ENCODE data around the gene RHAG.
"Not testable (repeated sequence)": the region's sequence is repeated elsewhere in the genome, so short reads cannot be mapped to it uniquely, and the experiment has no call there.

Gene RHAG

DNA sequence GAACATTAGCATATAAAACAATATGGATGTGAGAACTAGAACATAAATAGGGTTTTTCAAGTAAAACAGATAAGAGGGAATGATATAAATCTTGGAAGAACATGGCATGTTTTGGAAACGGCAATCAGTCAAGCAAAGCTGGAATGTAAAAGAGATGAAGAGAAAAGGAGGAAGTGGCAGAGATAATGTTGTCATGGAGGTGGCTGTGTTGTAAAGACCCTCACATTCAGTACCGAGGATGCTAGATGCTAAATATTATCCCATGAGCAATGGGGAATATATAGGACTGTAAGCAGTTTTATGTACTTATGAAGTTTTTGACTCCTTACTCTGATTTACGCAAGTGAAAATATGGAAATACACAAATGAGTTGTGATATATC lies 702 bp upstream of the RHAG start:
- Histone ChIP-seq H3K9me3 (ENCODE audit: control insufficient read depth, low read length) (no peaks in the 10 kb centered on the region), H3K4me3 (ENCODE audit: insufficient read depth, low read depth, low read length) (no peak overlapping the region), H3K27ac (ENCODE audit: insufficient read depth, low read depth, low read length, poor library complexity, severe bottlenecking) (no peak overlapping the region), H3K36me3 (ENCODE audit: control insufficient read depth, insufficient read depth, low read length) (no peaks in the 10 kb centered on the region), H3K27me3 (ENCODE audit: control insufficient read depth, insufficient read depth, low read length, poor library complexity, severe bottlenecking) (no peaks in the 10 kb centered on the region), H3K4me1 (ENCODE audit: control insufficient read depth, insufficient read depth, low read length) (no peaks in the 10 kb centered on the region)
- WGBS, 2 experiments, result 95 to 96% methylated on average over 3 of the region's 3 CpGs

DNA sequence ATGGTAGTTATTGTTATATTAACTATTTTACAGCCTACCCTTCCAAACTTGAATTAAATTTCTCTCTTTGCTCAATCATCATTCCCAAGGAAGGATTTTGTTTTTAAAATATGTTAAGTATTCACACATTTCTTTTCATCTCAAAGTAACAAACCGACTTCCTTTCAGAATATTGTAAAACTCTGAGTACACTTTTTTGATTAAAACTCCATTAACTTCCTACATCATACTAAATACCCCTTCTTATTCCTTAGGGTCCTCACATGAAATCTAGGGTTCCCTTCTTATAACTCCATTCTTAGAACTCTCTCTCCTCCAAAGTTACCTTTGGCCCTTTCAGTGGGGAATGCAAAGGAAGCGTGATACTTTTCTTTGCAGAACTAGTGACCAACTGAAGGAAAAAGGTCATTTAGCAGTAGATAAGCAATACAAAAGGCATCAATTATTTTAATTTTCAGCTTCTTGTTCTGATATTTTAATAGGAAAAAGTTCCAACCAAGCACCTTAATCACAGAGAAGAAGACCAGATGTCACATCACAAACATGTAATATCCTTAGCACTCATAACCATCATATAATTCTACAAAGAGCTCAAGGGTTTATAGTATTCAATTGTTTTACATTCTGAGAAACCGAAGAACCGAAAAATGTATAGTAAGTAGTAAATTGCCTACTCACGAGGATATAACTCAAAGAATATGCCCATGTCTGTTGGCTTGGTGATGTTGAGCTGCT lies 494 bp downstream of the RHAG start:
- Histone ChIP-seq H3K4me3 (ENCODE audit: insufficient read depth, low read depth, low read length) (no peak overlapping the region), H3K27me3 (ENCODE audit: control insufficient read depth, insufficient read depth, low read length, poor library complexity, severe bottlenecking) (no peaks in the 10 kb centered on the region), H3K4me1 (ENCODE audit: control insufficient read depth, insufficient read depth, low read length) (no peaks in the 10 kb centered on the region), H3K36me3 (ENCODE audit: control insufficient read depth, insufficient read depth, low read length) (no peaks in the 10 kb centered on the region), H3K9me3 (ENCODE audit: control insufficient read depth, low read length) (no peaks in the 10 kb centered on the region), H3K27ac (ENCODE audit: insufficient read depth, low read depth, low read length, poor library complexity, severe bottlenecking) (no peak overlapping the region)
- WGBS, 2 experiments, result 91 to 97% methylated on average over 3 to 5 of the region's 5 CpGs

DNA sequence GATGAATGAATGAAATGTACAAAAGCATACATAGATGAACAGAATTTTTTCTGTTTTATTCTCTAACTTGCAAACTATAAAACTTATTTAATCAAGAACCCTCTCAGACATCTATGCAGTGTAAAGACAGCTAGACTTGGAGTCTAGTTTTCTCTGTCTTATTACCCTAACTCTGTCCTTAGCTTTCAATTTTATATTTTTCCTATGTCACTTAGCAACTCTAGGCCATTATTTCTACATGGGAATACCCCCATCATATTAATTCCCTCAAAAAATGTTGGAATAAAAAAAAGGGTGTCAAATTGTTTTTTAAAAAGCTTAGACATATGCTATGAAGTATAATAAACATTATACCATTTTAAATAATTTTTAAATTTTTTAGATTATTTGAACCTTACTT lies 1.2 kb downstream of the RHAG start:
- Histone ChIP-seq H3K9me3 (ENCODE audit: control insufficient read depth, low read length) (no peaks in the 10 kb centered on the region), H3K36me3 (ENCODE audit: control insufficient read depth, insufficient read depth, low read length) (no peaks in the 10 kb centered on the region), H3K27me3 (ENCODE audit: control insufficient read depth, insufficient read depth, low read length, poor library complexity, severe bottlenecking) (no peaks in the 10 kb centered on the region), H3K27ac (ENCODE audit: insufficient read depth, low read depth, low read length, poor library complexity, severe bottlenecking) (no peak overlapping the region), H3K4me1 (ENCODE audit: control insufficient read depth, insufficient read depth, low read length) (no peaks in the 10 kb centered on the region), H3K4me3 (ENCODE audit: insufficient read depth, low read depth, low read length) (no peak overlapping the region)

GRCh38 chr6:49634836-49635218 lies 1.8 kb downstream of the RHAG start:
- no peaks in the 10 kb centered on the region for H3K4me1 ChIP-seq (ENCODE audit: control insufficient read depth, insufficient read depth, low read length)
- H3K27me3 ChIP-seq (ENCODE audit: control insufficient read depth, insufficient read depth, low read length, poor library complexity, severe bottlenecking), result no peaks in the 10 kb centered on the region
- H3K4me3 ChIP-seq (ENCODE audit: insufficient read depth, low read depth, low read length), result no peak overlapping the region
- H3K27ac ChIP-seq (ENCODE audit: insufficient read depth, low read depth, low read length, poor library complexity, severe bottlenecking), result no peak overlapping the region
- H3K36me3 ChIP-seq (ENCODE audit: control insufficient read depth, insufficient read depth, low read length), result no peaks in the 10 kb centered on the region
- WGBS, 2 experiments, result 98 to 100% methylated on average over 1 to 3 of the region's 3 CpGs
- no peaks in the 10 kb centered on the region for H3K9me3 ChIP-seq (ENCODE audit: control insufficient read depth, low read length)

- Histone ChIP-seq H3K36me3 (ENCODE audit: control insufficient read depth, insufficient read depth, low read length) (no peaks in the 10 kb centered on the region), H3K4me1 (ENCODE audit: control insufficient read depth, insufficient read depth, low read length) (no peaks in the 10 kb centered on the region), H3K9me3 (ENCODE audit: control insufficient read depth, low read length) (no peaks in the 10 kb centered on the region), H3K27ac (ENCODE audit: insufficient read depth, low read depth, low read length, poor library complexity, severe bottlenecking) (no peak overlapping the region), H3K27me3 (ENCODE audit: control insufficient read depth, insufficient read depth, low read length, poor library complexity, severe bottlenecking) (no peaks in the 10 kb centered on the region), H3K4me3 (ENCODE audit: insufficient read depth, low read depth, low read length) (no peak overlapping the region)
- 94 to 100% methylated on average over 1 to 3 of the region's 6 CpGs for WGBS, 2 experiments
These were observed 2.4 kb downstream of the RHAG start for GRCh38 chr6:49634092-49634835.

DNA sequence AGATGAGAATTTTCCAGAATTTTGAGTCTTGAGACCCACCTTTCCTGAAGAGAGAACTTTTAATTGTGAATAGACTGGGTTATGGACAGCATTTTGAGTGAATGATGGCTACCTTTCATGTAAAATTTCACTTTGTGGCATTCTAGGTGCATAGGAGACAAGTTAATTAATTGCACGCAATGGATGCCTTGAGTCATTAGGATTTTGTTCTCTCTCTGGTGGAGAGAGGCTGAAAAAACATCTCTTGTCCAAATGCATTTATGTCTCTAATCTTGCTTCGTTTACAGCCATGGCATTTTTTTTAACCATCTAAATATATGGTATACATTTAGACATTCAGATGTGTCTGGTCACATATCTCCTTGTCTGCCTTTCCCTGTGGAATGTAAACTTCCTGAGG lies 3.1 kb downstream of the RHAG start:
- H3K9me3 ChIP-seq (ENCODE audit: control insufficient read depth, low read length), result no peaks in the 10 kb centered on the region
- H3K36me3 ChIP-seq (ENCODE audit: control insufficient read depth, insufficient read depth, low read length), result no peaks in the 10 kb centered on the region
- H3K4me1 ChIP-seq (ENCODE audit: control insufficient read depth, insufficient read depth, low read length), result no peaks in the 10 kb centered on the region
- H3K4me3 ChIP-seq (ENCODE audit: insufficient read depth, low read depth, low read length), result no peak overlapping the region
- H3K27me3 ChIP-seq (ENCODE audit: control insufficient read depth, insufficient read depth, low read length, poor library complexity, severe bottlenecking), result no peaks in the 10 kb centered on the region
- WGBS, 2 experiments, result 89 to 96% methylated on average over 2 of the region's 2 CpGs
- H3K27ac ChIP-seq (ENCODE audit: insufficient read depth, low read depth, low read length, poor library complexity, severe bottlenecking), result no peak overlapping the region

DNA sequence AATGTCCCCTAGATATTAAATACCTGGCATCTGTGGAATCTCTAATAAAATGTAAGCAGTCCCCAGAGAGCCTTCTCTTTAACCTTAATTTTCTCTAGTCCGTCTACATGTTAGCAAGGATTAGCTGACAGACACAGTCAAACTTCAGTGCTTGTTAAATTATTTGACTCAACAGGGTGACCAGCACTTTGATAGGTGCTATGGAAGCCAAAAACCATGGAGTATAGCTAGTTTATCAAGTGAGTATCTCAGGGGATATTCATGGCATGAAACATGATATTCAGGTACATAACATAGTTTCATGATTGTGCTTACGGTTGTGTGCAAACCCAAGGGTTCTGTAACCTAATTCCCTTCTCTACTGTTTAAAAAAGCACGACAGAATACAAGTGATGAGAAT lies 3.9 kb downstream of the RHAG start:
- WGBS, 2 experiments, result 97 to 100% methylated on average over 2 of the region's 3 CpGs
- Histone ChIP-seq H3K4me3 (ENCODE audit: insufficient read depth, low read depth, low read length) (no peak overlapping the region), H3K4me1 (ENCODE audit: control insufficient read depth, insufficient read depth, low read length) (no peaks in the 10 kb centered on the region), H3K9me3 (ENCODE audit: control insufficient read depth, low read length) (no peaks in the 10 kb centered on the region), H3K27ac (ENCODE audit: insufficient read depth, low read depth, low read length, poor library complexity, severe bottlenecking) (no peak overlapping the region), H3K27me3 (ENCODE audit: control insufficient read depth, insufficient read depth, low read length, poor library complexity, severe bottlenecking) (no peaks in the 10 kb centered on the region), H3K36me3 (ENCODE audit: control insufficient read depth, insufficient read depth, low read length) (no peaks in the 10 kb centered on the region)

DNA sequence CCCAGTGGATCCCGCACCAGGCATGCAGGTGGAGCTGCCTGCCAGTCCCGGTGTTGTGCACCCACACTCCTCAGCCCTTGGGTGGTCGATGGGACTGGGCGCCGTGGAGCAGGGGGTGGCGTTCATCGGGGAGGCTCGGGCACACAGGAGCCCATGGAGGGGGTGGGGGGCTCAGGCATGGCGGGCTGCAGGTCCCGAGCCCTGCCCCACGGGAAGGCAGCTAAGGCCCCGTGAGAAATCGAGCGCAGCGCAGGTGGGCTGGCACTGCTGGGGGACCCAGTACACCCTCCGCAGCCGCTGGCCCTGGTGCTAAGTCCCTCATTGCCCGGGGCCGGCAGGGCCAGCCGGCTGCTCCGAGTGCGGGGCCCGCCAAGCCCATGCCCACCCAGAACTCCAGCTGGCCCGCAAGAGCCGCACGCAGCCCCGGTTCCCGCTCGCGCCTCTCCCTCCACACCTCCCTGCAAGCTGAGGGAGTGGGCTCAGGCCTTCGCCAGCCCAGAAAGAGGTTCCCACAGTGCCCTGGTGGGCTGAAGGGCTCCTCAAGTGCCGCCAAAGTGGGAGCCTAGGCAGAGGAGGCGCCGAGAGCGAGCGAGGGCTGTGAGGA lies 7.1 kb downstream of the RHAG start:
- WGBS, 2 experiments, result 96% methylated on average over 36 of the region's 36 CpGs
- not testable (repeated sequence) for H3K36me3 ChIP-seq (ENCODE audit: control insufficient read depth, insufficient read depth, low read length); H3K9me3 ChIP-seq (ENCODE audit: control insufficient read depth, low read length)

GRCh38 chr6:49626811-49627210 lies 9.8 kb downstream of the RHAG start:
- 95 to 97% methylated on average over 3 of the region's 3 CpGs for WGBS, 2 experiments
- Histone ChIP-seq H3K4me3 (ENCODE audit: insufficient read depth, low read depth, low read length) (no peak overlapping the region), H3K36me3 (ENCODE audit: control insufficient read depth, insufficient read depth, low read length) (no peaks in the 10 kb centered on the region)

More for the DNA sequence above, 7.1 kb downstream of the RHAG start:
- not testable (repeated sequence) for H3K27ac ChIP-seq (ENCODE audit: insufficient read depth, low read depth, low read length, poor library complexity, severe bottlenecking); H3K4me3 ChIP-seq (ENCODE audit: insufficient read depth, low read depth, low read length); H3K4me1 ChIP-seq (ENCODE audit: control insufficient read depth, insufficient read depth, low read length); H3K27me3 ChIP-seq (ENCODE audit: control insufficient read depth, insufficient read depth, low read length, poor library complexity, severe bottlenecking)

DNA sequence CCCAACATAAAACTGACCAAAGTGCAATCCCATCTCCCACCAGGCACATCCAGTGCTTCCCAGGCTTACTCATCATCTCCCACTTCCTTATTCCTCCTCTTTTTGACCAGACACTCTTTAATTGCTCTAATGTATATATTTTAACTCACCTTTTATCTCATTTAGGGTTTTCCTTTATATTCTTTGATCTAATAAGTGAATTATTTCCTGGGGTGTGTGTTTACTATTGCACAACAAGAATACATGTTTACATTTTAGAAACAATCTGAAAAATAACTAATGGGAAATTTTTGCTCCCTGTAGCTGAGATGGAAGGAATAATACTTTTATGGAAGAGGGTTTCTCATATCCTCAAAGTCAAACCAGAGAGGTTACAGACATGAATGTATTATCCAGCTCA lies 18.4 kb downstream of the RHAG start:
- Histone ChIP-seq H3K9me3 (ENCODE audit: control insufficient read depth, low read length) (no peaks in the 10 kb centered on the region), H3K27ac (ENCODE audit: insufficient read depth, low read depth, low read length, poor library complexity, severe bottlenecking) (no peak overlapping the region), H3K36me3 (ENCODE audit: control insufficient read depth, insufficient read depth, low read length) (no peaks in the 10 kb centered on the region), H3K4me3 (ENCODE audit: insufficient read depth, low read depth, low read length) (no peak overlapping the region), H3K27me3 (ENCODE audit: control insufficient read depth, insufficient read depth, low read length, poor library complexity, severe bottlenecking) (no peaks in the 10 kb centered on the region), H3K4me1 (ENCODE audit: control insufficient read depth, insufficient read depth, low read length) (no peaks in the 10 kb centered on the region)

More at GRCh38 chr6:49626811-49627210, 9.8 kb downstream of the RHAG start:
- Histone ChIP-seq H3K27me3 (ENCODE audit: control insufficient read depth, insufficient read depth, low read length, poor library complexity, severe bottlenecking) (no peaks in the 10 kb centered on the region), H3K27ac (ENCODE audit: insufficient read depth, low read depth, low read length, poor library complexity, severe bottlenecking) (no peak overlapping the region), H3K9me3 (ENCODE audit: control insufficient read depth, low read length) (no peaks in the 10 kb centered on the region), H3K4me1 (ENCODE audit: control insufficient read depth, insufficient read depth, low read length) (no peaks in the 10 kb centered on the region)
